Measurements from ENCODE around the gene VPS45. TPM values are rescaled to one million over a fixed set of nuclear protein-coding genes. Genes with fewer than 3 reads are reported as not detected.

Gene VPS45
- total RNA-seq, 6 experiments from 2014 or later, result 35.6 to 43.3 (median 37.1) TPM

DNA sequence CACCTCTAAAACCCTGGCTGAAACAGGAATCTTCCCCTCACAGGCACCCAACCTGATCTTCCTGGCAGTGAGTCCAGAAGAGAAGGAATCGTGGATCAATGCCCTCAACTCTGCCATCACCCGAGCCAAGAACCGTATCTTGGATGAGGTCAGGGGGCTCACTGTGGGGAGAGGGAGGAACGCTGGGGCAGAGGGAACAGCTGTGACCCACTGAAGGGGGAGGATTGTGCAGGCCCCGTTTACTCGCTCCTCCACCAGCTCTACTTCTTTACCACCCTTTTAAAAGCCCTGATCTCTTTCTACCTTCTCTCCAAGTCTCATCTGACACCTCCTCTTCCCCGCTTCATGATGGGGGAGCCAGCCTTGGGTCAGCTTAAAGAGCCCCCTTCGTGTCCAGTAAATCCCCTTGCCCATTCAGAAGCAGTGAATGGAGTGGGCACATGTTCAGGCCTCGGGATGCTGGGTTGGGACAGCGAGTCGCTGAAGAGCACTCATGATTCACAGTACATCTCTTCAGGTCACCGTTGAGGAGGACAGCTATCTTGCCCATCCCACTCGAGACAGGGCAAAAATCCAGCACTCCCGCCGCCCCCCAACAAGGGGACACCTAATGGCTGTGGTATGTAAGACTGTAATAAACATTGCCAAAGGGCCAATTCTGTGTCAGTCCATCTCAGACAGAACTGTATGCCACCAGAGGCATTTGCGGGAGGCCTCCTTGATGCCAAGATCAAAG is 89.5 kb downstream of the VPS45 start:
- DNase-seq, result peak; percentile 60
- peaks cover 8% of the 10 kb centered on the region for H3K27me3 Mint-ChIP-seq (ENCODE audit: insufficient read depth)
- H3K9me3 Mint-ChIP-seq, result no peaks in the 10 kb centered on the region
- peaks cover 85% of the 10 kb centered on the region for H3K4me1 Mint-ChIP-seq (ENCODE audit: low read depth)
- peaks cover 69% of the 10 kb centered on the region for H3K36me3 Mint-ChIP-seq (ENCODE audit: low read depth)
- H3K27ac Mint-ChIP-seq, result peak overlapping the region; percentile 85
- TF ChIP-seq, protein P1, sequence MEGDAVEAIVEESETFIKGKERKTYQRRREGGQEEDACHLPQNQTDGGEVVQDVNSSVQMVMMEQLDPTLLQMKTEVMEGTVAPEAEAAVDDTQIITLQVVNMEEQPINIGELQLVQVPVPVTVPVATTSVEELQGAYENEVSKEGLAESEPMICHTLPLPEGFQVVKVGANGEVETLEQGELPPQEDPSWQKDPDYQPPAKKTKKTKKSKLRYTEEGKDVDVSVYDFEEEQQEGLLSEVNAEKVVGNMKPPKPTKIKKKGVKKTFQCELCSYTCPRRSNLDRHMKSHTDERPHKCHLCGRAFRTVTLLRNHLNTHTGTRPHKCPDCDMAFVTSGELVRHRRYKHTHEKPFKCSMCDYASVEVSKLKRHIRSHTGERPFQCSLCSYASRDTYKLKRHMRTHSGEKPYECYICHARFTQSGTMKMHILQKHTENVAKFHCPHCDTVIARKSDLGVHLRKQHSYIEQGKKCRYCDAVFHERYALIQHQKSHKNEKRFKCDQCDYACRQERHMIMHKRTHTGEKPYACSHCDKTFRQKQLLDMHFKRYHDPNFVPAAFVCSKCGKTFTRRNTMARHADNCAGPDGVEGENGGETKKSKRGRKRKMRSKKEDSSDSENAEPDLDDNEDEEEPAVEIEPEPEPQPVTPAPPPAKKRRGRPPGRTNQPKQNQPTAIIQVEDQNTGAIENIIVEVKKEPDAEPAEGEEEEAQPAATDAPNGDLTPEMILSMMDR (IDR thresholded peaks at IDR 0.05), result no peak
- H3K4me3 Mint-ChIP-seq, result peak overlapping the region; percentile 55; the same call in 1 of the 2 replicates

GRCh38 chr1:150159550-150159949 is 92.0 kb downstream of the VPS45 start:
- no peak for DNase-seq
- Mint-ChIP-seq H3K36me3 (ENCODE audit: low read depth) (peaks cover 52% of the 10 kb centered on the region), H3K4me3 (no peak overlapping the region), H3K27me3 (ENCODE audit: insufficient read depth) (peaks cover 8% of the 10 kb centered on the region), H3K4me1 (ENCODE audit: low read depth) (peaks cover 85% of the 10 kb centered on the region), H3K27ac (no peak overlapping the region), H3K9me3 (no peaks in the 10 kb centered on the region)
- TF ChIP-seq, protein P1 (IDR thresholded peaks at IDR 0.05), result no peak

DNA sequence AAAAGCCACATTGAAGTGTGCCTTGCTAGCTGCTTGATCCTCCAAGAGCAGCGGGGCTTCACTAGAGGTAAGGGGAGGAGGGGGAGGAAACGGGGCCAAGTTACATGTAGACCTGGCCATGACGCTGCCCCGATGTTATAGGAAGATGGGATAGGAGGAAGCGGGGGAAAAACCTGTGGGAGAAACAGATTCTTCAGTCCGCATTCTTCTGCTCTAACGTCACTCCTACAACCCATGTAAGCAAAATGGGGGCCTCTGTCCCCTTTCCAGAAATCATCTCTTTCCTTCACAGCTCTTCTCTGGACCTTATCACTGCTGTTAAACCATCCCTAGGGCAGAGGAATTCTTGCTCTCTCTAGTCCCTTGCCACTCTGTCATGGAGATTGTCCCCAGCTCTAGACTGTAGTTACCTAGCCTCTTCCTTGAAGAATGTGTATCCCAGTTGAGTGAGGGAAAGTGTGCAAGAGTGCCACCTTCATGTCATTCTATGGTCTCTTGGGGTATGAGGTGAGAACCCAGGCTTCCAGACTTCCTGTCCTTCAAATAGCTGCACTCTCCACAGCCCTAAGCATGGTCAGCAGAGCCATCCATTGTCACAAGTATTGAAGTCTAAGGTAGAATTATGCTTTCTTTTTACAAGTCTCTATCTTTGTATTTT is 93.5 kb downstream of the VPS45 start:
- H3K9me3 Mint-ChIP-seq, result no peaks in the 10 kb centered on the region
- no peak for DNase-seq
- H3K36me3 Mint-ChIP-seq (ENCODE audit: low read depth), result peaks cover 41% of the 10 kb centered on the region
- H3K27ac Mint-ChIP-seq, result peak overlapping the region; percentile 98
- peaks cover 8% of the 10 kb centered on the region for H3K27me3 Mint-ChIP-seq (ENCODE audit: insufficient read depth)
- peaks cover 83% of the 10 kb centered on the region for H3K4me1 Mint-ChIP-seq (ENCODE audit: low read depth)
- TF ChIP-seq, protein P1 (IDR thresholded peaks at IDR 0.05), result no peak
- no peak overlapping the region for H3K4me3 Mint-ChIP-seq

DNA sequence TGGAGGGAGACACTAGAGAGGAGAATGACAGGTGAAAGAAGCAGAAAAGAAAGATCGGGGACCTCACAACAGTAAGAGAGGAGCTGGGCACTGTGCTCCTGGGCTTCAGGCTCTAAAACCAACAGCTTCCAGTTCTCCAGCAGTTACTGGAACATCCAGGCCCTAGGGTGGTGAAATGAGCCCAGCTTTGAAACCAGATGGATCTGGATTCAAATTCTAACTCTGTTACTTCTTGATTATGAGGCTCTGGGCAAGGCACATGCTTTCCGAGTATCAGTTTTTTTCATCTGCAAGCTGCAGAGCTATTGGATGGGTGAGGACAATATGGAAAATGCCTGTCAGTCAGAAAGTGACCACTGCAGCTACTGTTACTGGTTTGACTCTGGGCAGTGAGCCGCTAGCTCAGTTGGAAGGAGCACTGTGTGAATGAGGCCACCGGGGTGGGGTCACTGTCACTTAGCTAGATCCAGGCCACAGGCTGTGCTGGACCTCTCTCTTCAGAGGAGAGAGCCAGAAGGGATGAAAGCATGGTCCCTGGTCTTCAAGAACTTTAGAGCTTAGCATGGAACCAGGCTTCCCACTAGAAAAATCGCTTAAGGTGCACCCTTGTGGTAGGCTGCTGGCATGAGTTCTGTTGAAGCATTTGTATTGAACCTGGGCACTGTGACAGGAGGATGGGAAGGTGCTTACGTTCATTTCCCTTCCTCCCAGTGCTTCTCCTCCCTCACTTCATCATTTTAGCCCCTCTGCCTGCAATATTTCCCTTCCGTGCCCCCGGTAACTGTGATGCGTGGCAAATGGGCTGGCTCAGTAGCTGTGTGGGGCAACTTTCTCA is 94.4 kb downstream of the VPS45 start:
- Mint-ChIP-seq H3K27me3 (ENCODE audit: insufficient read depth) (peaks cover 8% of the 10 kb centered on the region), H3K36me3 (ENCODE audit: low read depth) (peaks cover 32% of the 10 kb centered on the region), H3K9me3 (no peaks in the 10 kb centered on the region), H3K4me3 (peak overlapping the region; percentile 83), H3K4me1 (ENCODE audit: low read depth) (peaks cover 77% of the 10 kb centered on the region), H3K27ac (peak overlapping the region; percentile 98)
- no peak for DNase-seq
- TF ChIP-seq, protein P1 (IDR thresholded peaks at IDR 0.05), result no peak

DNA sequence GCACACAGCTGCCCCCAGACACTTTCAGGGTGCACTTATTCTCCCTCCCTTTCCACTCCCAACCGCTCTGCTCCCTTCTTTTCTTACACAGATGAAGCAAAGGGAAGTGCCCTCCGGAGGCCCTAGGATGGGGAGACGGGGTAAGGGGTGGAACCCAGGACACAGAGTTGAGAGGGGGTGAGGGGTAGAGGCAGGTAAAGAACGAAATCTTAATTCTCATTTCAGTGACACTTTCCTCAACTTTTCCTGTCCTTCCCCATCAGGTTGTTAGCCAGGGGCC is 94.9 kb downstream of the VPS45 start:
- Mint-ChIP-seq H3K27me3 (ENCODE audit: insufficient read depth) (peaks cover 8% of the 10 kb centered on the region), H3K4me3 (peak overlapping the region; percentile 83), H3K4me1 (ENCODE audit: low read depth) (peaks cover 72% of the 10 kb centered on the region), H3K27ac (peak overlapping the region; percentile 98), H3K9me3 (no peaks in the 10 kb centered on the region), H3K36me3 (ENCODE audit: low read depth) (peaks cover 27% of the 10 kb centered on the region)
- DNase-seq, result no peak
- TF ChIP-seq, protein P1 (IDR thresholded peaks at IDR 0.05), result no peak

Measured in HFFc6 (cell line).